ENCODE results near the gene HTRA3.
A peak's percentile ranks its signal among the peaks of the same experiment; 100 is the strongest.

HTRA3 gene

DNA sequence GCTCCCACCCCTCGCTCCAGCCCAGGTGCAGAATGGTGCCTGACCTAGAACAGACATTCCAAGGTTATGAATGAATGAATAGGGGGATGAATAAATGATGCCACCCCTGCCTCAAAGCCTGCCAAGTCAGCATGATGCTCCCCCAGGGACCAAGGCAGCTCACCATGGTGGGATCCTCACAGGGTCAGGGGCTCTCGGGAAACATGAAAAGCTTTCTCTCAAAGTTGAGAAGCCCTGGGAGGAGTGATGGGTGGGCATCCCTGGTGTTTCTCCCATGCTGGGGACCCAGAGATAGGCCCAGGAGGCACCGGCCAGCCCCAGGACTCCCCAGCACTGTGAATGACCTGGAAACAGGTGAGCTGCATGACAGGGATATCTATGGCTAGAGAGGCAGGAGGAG lies 58.9 kb downstream of the HTRA3 start:
- TF ChIP-seq, protein P1, sequence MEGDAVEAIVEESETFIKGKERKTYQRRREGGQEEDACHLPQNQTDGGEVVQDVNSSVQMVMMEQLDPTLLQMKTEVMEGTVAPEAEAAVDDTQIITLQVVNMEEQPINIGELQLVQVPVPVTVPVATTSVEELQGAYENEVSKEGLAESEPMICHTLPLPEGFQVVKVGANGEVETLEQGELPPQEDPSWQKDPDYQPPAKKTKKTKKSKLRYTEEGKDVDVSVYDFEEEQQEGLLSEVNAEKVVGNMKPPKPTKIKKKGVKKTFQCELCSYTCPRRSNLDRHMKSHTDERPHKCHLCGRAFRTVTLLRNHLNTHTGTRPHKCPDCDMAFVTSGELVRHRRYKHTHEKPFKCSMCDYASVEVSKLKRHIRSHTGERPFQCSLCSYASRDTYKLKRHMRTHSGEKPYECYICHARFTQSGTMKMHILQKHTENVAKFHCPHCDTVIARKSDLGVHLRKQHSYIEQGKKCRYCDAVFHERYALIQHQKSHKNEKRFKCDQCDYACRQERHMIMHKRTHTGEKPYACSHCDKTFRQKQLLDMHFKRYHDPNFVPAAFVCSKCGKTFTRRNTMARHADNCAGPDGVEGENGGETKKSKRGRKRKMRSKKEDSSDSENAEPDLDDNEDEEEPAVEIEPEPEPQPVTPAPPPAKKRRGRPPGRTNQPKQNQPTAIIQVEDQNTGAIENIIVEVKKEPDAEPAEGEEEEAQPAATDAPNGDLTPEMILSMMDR (IDR thresholded peaks at IDR 0.05; ENCODE audit: insufficient read depth, low read length, poor library complexity, severe bottlenecking), result no peak
- H3K4me3 ChIP-seq (replicated peaks; ENCODE audit: low read depth, low read length), result no peak overlapping the region
- no peaks in the 10 kb centered on the region; the same call in none of the 2 replicates for H3K27me3 ChIP-seq (replicated peaks; ENCODE audit: control insufficient read depth, insufficient read depth, low read length)

DNA sequence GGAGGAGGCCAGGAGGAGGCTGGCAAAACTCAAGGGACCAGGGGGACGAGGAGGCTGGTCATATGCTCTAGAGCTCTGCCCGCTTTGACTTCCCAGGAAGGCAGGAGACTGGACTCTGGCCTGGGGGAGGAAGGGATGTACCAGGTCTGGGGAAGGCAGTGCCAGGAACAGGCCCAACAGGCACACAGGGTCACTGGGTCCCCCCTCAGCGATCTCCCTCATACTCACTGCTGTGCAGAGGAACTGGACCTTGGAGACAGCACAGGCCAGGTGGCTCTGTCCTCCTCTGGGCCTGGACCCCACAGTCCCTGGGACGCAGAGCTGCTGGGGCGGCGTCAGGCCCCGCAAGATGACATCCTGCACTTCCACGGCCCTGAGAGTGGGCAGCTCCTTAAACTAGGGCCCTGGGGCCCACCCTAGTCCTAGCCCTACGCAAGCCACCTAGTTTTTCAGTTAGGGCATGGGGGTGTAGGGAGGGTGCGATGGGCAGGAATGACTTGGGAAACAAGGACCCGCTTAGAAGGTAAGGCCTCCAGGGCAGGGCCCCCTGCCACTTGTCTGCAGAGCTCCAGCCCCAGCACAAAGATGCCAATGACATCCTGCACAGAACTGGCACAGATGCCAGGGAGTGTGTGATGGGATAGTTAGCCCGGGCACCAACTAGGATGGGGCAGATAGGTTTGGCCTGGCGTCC lies 59.5 kb downstream of the HTRA3 start:
- H3K36me3 ChIP-seq (ENCODE audit: control insufficient read depth, insufficient read depth, low read length), result no peaks in the 10 kb centered on the region
- TF ChIP-seq, protein P1 (IDR thresholded peaks at IDR 0.05; ENCODE audit: insufficient read depth, low read length, poor library complexity, severe bottlenecking), result no peak

More for the DNA sequence above, 58.9 kb downstream of the HTRA3 start:
- no peak for DNase-seq (ENCODE audit: extremely low read depth, insufficient read length)
- H3K36me3 ChIP-seq (ENCODE audit: control insufficient read depth, insufficient read depth, low read length), result no peaks in the 10 kb centered on the region

DNA sequence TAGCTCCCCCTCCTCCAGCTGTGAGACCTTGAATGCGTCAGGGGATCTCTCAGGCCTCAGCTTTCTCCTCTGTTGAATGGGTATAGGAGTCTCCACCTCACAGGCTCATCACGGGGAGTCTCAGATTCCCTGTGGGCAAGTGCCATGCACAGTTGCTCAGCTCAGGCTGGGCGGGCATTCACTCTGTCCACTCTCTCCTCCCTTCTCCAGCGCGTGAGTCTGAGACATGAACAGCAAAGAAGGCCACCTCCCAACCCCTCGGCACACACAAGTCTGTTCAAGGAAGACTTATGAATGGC lies 60.0 kb downstream of the HTRA3 start:
- Histone ChIP-seq H3K27me3 (replicated peaks; ENCODE audit: control insufficient read depth, insufficient read depth, low read length) (no peaks in the 10 kb centered on the region; the same call in none of the 2 replicates), H3K36me3 (ENCODE audit: control insufficient read depth, insufficient read depth, low read length) (no peaks in the 10 kb centered on the region), H3K4me3 (replicated peaks; ENCODE audit: low read depth, low read length) (no peak overlapping the region)
- TF ChIP-seq, protein P1 (IDR thresholded peaks at IDR 0.05; ENCODE audit: insufficient read depth, low read length, poor library complexity, severe bottlenecking), result no peak
- no peak for DNase-seq (ENCODE audit: extremely low read depth, insufficient read length)

More for the DNA sequence above, 59.5 kb downstream of the HTRA3 start:
- no peak for DNase-seq (ENCODE audit: extremely low read depth, insufficient read length)
- Histone ChIP-seq H3K4me3 (replicated peaks; ENCODE audit: low read depth, low read length) (no peak overlapping the region), H3K27me3 (replicated peaks; ENCODE audit: control insufficient read depth, insufficient read depth, low read length) (no peaks in the 10 kb centered on the region; the same call in none of the 2 replicates)

DNA sequence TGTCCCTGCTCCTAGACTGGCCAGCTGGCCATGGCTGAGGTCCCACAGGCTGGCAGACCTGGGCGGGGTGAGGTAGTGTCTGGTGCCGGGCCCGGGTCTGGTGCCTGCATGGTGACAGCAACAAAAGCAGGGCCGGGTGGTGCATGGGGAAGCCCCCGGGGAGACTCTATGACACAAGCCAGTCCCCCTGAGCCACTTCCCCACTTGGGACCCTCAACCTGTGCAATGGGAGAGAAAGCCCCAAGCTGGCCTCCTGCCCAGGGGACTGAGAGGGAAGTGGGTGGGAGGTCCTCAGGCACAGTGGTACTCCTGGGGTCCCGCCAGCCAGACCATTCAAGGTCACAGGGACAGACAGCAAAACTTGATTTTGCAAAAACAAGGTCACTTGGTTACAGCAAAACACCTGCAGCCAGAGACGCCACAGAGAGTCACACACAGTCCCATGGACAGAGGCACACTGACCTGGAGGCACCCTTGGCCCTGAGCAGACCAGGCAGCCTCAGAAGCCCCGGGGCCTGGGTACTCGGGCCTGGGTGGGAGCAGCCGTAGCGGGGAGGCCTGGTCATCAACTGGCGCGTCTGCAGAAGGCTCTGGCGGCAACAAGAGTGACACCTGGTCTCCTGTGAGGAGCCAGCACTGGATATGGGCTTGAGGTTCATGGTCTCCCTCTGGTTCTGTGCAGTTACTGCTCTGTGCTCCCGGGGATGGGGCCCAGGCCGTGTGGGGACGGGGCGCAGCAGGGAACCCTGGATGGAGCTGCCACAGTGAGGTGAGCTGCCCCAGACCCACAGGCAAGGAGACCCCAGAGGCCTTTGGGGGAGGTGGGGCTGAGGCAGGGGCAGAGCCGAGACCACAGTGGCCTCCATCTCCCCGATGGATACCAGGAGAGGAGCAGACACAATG lies 60.6 kb downstream of the HTRA3 start:
- Histone ChIP-seq H3K27me3 (replicated peaks; ENCODE audit: control insufficient read depth, insufficient read depth, low read length) (no peaks in the 10 kb centered on the region; the same call in none of the 2 replicates), H3K36me3 (ENCODE audit: control insufficient read depth, insufficient read depth, low read length) (no peaks in the 10 kb centered on the region), H3K4me3 (replicated peaks; ENCODE audit: low read depth, low read length) (no peak overlapping the region)
- no peak for DNase-seq (ENCODE audit: extremely low read depth, insufficient read length)
- TF ChIP-seq, protein P1 (IDR thresholded peaks at IDR 0.05; ENCODE audit: insufficient read depth, low read length, poor library complexity, severe bottlenecking), result no peak

DNA sequence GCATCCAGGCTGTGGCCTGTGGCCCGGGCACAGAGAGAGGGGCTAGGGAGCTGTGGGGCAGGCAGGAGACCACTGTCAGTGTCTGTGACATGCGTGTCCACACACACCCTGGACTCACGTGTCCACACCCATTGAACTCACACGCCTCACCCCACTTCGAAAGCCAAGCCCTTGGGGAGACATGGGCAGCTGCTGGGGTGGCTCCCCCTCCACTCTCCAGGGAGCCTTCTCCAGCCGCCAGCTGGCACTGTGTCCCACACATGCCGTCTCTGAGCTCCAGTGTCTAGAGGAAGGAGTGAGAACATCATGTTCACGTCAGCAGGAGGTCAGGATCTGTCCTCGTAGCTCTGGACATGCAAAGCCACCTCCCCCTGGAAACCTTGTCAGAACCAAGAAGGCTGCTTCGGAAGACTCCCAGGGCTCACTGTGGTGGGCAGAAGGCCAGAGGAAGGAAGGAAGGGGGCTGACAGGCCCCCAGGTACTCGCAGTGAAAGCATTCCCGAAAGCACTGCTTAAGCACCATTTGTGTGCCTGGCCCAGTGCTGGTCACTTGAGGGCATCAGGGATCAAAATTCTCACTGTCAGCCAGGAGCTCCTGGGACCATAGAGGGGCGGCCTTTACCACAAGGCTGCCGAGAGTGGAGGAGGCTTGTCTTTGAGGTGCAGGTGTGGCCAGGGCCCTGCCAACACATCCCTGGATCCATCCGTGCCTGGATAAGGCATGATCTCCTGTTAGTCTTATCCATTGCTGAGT lies 61.4 kb downstream of the HTRA3 start:
- TF ChIP-seq, protein P1 (IDR thresholded peaks at IDR 0.05; ENCODE audit: insufficient read depth, low read length, poor library complexity, severe bottlenecking), result peak; percentile 3
- no peak for DNase-seq (ENCODE audit: extremely low read depth, insufficient read length)

More for the DNA sequence above, 61.4 kb downstream of the HTRA3 start:
- no peaks in the 10 kb centered on the region; the same call in none of the 2 replicates for H3K27me3 ChIP-seq (replicated peaks; ENCODE audit: control insufficient read depth, insufficient read depth, low read length)
- H3K36me3 ChIP-seq (ENCODE audit: control insufficient read depth, insufficient read depth, low read length), result no peaks in the 10 kb centered on the region
- H3K4me3 ChIP-seq (replicated peaks; ENCODE audit: low read depth, low read length), result no peak overlapping the region
